ENCODE results near the gene BCAR3. TPM values are rescaled to one million over a fixed set of nuclear protein-coding genes. Genes with fewer than 3 reads are reported as not detected.
"Not testable (repeated sequence)": the region's sequence is repeated elsewhere in the genome, so short reads cannot be mapped to it uniquely, and the experiment has no call there.

Gene BCAR3
- total RNA-seq, 1 donor from 2014 or later, result 74.8 TPM

GRCh38 chr1:93675931-93676330 lies 5.7 kb downstream of the BCAR3 start:
- no peak overlapping the region for H3K4me3 ChIP-seq (ENCODE audit: low read depth, low read length)
- DNase-seq (ENCODE audit: low read depth), result no peak
- no peak for TF ChIP-seq CTCF (conservative IDR thresholded peaks at IDR 0.05; ENCODE audit: low read depth, low read length)

- no peak overlapping the region for H3K4me3 ChIP-seq (ENCODE audit: low read depth, low read length)
- no peak for DNase-seq (ENCODE audit: low read depth)
Observed at GRCh38 chr1:93675271-93675670, 6.4 kb downstream of the BCAR3 start.

GRCh38 chr1:93674071-93674470 lies 7.6 kb downstream of the BCAR3 start:
- H3K4me3 ChIP-seq (ENCODE audit: low read depth, low read length); DNase-seq (ENCODE audit: low read depth): not testable (repeated sequence)

More at GRCh38 chr1:93675271-93675670, 6.4 kb downstream of the BCAR3 start:
- no peak for TF ChIP-seq CTCF (conservative IDR thresholded peaks at IDR 0.05; ENCODE audit: low read depth, low read length)

GRCh38 chr1:93673163-93673829 lies 8.3 kb downstream of the BCAR3 start:
- H3K4me3 ChIP-seq (ENCODE audit: low read depth, low read length), result no peak overlapping the region
- DNase-seq (ENCODE audit: low read depth), result no peak
- no peak for TF ChIP-seq CTCF (conservative IDR thresholded peaks at IDR 0.05; ENCODE audit: low read depth, low read length)

GRCh38 chr1:93672477-93673162 lies 9.0 kb downstream of the BCAR3 start:
- H3K4me3 ChIP-seq (ENCODE audit: low read depth, low read length), result no peak overlapping the region
- DNase-seq (ENCODE audit: low read depth), result no peak
- TF ChIP-seq CTCF (conservative IDR thresholded peaks at IDR 0.05; ENCODE audit: low read depth, low read length), result no peak

GRCh38 chr1:93672069-93672468 lies 9.6 kb downstream of the BCAR3 start:
- no peak for TF ChIP-seq CTCF (conservative IDR thresholded peaks at IDR 0.05; ENCODE audit: low read depth, low read length)
- DNase-seq (ENCODE audit: low read depth), result no peak
- H3K4me3 ChIP-seq (ENCODE audit: low read depth, low read length), result no peak overlapping the region

GRCh38 chr1:93671099-93671621 lies 10.5 kb downstream of the BCAR3 start:
- H3K4me3 ChIP-seq (ENCODE audit: low read depth, low read length), result no peak overlapping the region
- DNase-seq (ENCODE audit: low read depth), result no peak
- TF ChIP-seq CTCF (conservative IDR thresholded peaks at IDR 0.05; ENCODE audit: low read depth, low read length), result no peak
